Measurements from ENCODE around the gene CNGA2. TPM values are rescaled to one million over a fixed set of nuclear protein-coding genes. Genes with fewer than 3 reads are reported as not detected.

CNGA2 gene
- total RNA-seq, 1 donor from 2014 or later, result not detected

DNA sequence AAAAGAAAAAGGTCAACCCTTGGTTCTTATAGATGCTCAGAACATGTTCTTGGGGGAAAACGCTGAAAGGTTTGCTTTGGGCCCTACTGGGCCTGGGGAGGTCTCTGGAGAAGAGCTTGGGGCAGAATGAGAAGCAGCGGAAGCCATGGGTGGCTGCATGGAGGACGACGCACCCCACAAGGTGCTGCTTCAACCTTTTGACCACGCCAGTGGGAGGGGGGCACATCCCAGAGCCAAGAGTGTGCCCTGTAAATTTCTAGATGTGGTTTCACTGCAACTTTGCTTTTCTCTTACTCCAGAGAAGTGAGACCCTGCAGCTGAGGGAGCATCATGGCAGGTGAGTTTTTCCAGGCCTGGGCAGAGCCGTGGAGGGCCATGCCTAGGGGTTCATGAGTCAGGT is 36.1 kb upstream of the CNGA2 start:
- no peak overlapping the region for H3K4me3 Mint-ChIP-seq (ENCODE audit: unreplicated experiment)
- no peak overlapping the region for H3K27ac ChIP-seq (ENCODE audit: low read depth, low read length)
- H3K27ac Mint-ChIP-seq (ENCODE audit: unreplicated experiment), result no peak overlapping the region
- H3K36me3 ChIP-seq (ENCODE audit: insufficient read depth, low read length), result no peaks in the 10 kb centered on the region
- peaks cover 14% of the 10 kb centered on the region for H3K27me3 Mint-ChIP-seq (ENCODE audit: low read depth, unreplicated experiment)
- H3K9me3 Mint-ChIP-seq (ENCODE audit: unreplicated experiment), result peaks cover 2% of the 10 kb centered on the region
- H3K4me1 Mint-ChIP-seq (ENCODE audit: low read depth, unreplicated experiment), result peaks cover 15% of the 10 kb centered on the region
- no peak for DNase-seq (ENCODE audit: low read depth)
- TF ChIP-seq, protein P1, sequence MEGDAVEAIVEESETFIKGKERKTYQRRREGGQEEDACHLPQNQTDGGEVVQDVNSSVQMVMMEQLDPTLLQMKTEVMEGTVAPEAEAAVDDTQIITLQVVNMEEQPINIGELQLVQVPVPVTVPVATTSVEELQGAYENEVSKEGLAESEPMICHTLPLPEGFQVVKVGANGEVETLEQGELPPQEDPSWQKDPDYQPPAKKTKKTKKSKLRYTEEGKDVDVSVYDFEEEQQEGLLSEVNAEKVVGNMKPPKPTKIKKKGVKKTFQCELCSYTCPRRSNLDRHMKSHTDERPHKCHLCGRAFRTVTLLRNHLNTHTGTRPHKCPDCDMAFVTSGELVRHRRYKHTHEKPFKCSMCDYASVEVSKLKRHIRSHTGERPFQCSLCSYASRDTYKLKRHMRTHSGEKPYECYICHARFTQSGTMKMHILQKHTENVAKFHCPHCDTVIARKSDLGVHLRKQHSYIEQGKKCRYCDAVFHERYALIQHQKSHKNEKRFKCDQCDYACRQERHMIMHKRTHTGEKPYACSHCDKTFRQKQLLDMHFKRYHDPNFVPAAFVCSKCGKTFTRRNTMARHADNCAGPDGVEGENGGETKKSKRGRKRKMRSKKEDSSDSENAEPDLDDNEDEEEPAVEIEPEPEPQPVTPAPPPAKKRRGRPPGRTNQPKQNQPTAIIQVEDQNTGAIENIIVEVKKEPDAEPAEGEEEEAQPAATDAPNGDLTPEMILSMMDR (IDR thresholded peaks at IDR 0.05; ENCODE audit: insufficient read depth, low read depth, low read length), result no peak
- no peak for TF ChIP-seq EZH2 (IDR thresholded peaks at IDR 0.05; ENCODE audit: insufficient read depth, low read length)
- H2AFZ ChIP-seq (ENCODE audit: low read depth, low read length), result no peak overlapping the region
- no peak overlapping the region for H3K4me2 ChIP-seq (ENCODE audit: low read length)
- H3K36me3 Mint-ChIP-seq (ENCODE audit: low read depth, unreplicated experiment), result no peaks in the 10 kb centered on the region
- FAIRE-seq, result no peak
- no peak overlapping the region for H3K4me3 ChIP-seq (ENCODE audit: insufficient read depth, low read depth, low read length)
- H3K9ac ChIP-seq (ENCODE audit: low read length), result no peak overlapping the region
- no peaks in the 10 kb centered on the region for H3K4me1 ChIP-seq (ENCODE audit: insufficient read depth, low read length)
- H3K9me3 ChIP-seq (ENCODE audit: insufficient read depth, low read depth, low read length), result no peaks in the 10 kb centered on the region
- H3K79me2 ChIP-seq (ENCODE audit: insufficient read depth, low read length), result no peaks in the 10 kb centered on the region
- H4K20me1 ChIP-seq (ENCODE audit: insufficient read depth, low read length), result no peaks in the 10 kb centered on the region
- no peaks in the 10 kb centered on the region for H3K27me3 ChIP-seq (ENCODE audit: insufficient read depth, low read length)

DNA sequence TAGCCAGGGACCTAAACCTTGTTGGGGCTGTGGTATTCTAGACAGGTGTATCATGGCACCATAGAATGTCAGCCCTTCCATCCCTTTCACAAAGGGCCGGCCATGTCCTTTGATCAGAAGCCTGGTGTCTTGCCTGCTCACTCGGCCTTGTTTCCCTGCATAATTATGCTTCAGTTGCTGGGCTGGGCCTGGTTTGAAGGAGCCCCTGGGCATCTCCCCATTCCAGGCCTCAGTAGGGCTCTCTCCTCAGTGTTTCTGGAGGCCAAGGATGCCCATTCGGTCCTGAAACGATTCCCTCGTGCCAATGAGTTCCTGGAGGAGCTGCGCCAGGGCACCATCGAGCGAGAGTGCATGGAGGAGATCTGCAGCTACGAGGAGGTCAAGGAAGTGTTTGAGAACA is 34.8 kb upstream of the CNGA2 start:
- H3K27me3 ChIP-seq (ENCODE audit: insufficient read depth, low read length), result no peaks in the 10 kb centered on the region
- Mint-ChIP-seq H3K27ac (ENCODE audit: unreplicated experiment) (no peak overlapping the region), H3K4me1 (ENCODE audit: low read depth, unreplicated experiment) (peaks cover 21% of the 10 kb centered on the region), H3K4me3 (ENCODE audit: unreplicated experiment) (no peak overlapping the region), H3K9me3 (ENCODE audit: unreplicated experiment) (no peaks in the 10 kb centered on the region), H3K27me3 (ENCODE audit: low read depth, unreplicated experiment) (peaks cover 6% of the 10 kb centered on the region), H3K36me3 (ENCODE audit: low read depth, unreplicated experiment) (no peaks in the 10 kb centered on the region)
- no peaks in the 10 kb centered on the region for H3K9me3 ChIP-seq (ENCODE audit: insufficient read depth, low read depth, low read length)
- no peak overlapping the region for H2AFZ ChIP-seq (ENCODE audit: low read depth, low read length)
- H3K4me2 ChIP-seq (ENCODE audit: low read length), result no peak overlapping the region
- H3K79me2 ChIP-seq (ENCODE audit: insufficient read depth, low read length), result no peaks in the 10 kb centered on the region
- FAIRE-seq (no peak), DNase-seq (ENCODE audit: low read depth) (no peak)
- TF ChIP-seq, protein P1 (IDR thresholded peaks at IDR 0.05; ENCODE audit: insufficient read depth, low read depth, low read length), result no peak
- no peak for TF ChIP-seq EZH2 (IDR thresholded peaks at IDR 0.05; ENCODE audit: insufficient read depth, low read length)
- no peaks in the 10 kb centered on the region for H4K20me1 ChIP-seq (ENCODE audit: insufficient read depth, low read length)
- H3K4me1 ChIP-seq (ENCODE audit: insufficient read depth, low read length), result no peaks in the 10 kb centered on the region
- H3K4me3 ChIP-seq (ENCODE audit: insufficient read depth, low read depth, low read length), result no peak overlapping the region
- H3K36me3 ChIP-seq (ENCODE audit: insufficient read depth, low read length), result no peaks in the 10 kb centered on the region
- H3K27ac ChIP-seq (ENCODE audit: low read depth, low read length), result no peak overlapping the region
- H3K9ac ChIP-seq (ENCODE audit: low read length), result no peak overlapping the region

DNA sequence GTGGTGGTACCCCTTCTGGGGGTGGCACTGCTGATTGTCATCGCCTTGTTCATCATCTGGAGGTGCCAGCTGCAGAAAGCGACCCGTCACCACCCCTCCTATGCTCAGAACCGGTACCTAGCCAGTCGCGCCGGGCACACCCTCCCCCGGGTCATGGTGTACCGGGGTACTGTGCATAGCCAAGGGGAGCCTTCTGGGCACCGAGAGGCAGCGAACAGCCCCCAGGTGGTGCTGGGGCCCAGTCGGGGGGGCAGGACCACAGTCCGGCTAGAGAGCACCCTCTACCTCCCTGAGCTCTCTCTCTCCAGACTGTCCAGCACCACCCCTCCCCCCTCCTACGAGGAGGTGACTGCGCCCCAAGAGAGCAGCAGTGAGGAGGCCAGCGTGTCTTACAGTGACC is 34.0 kb upstream of the CNGA2 start:
- no peaks in the 10 kb centered on the region for H3K9me3 Mint-ChIP-seq (ENCODE audit: unreplicated experiment)
- no peak overlapping the region for H3K27ac Mint-ChIP-seq (ENCODE audit: unreplicated experiment)
- no peak overlapping the region for H3K9ac ChIP-seq (ENCODE audit: low read length)

More for the DNA sequence above, 34.0 kb upstream of the CNGA2 start:
- no peak overlapping the region for H3K4me3 Mint-ChIP-seq (ENCODE audit: unreplicated experiment)
- H3K9me3 ChIP-seq (ENCODE audit: insufficient read depth, low read depth, low read length), result no peaks in the 10 kb centered on the region
- H3K27ac ChIP-seq (ENCODE audit: low read depth, low read length), result no peak overlapping the region
- H3K79me2 ChIP-seq (ENCODE audit: insufficient read depth, low read length), result no peaks in the 10 kb centered on the region
- H3K27me3 ChIP-seq (ENCODE audit: insufficient read depth, low read length), result no peaks in the 10 kb centered on the region
- H3K4me3 ChIP-seq (ENCODE audit: insufficient read depth, low read depth, low read length), result no peak overlapping the region
- no peaks in the 10 kb centered on the region for H3K36me3 Mint-ChIP-seq (ENCODE audit: low read depth, unreplicated experiment)
- FAIRE-seq (no peak), DNase-seq (ENCODE audit: low read depth) (no peak)
- TF ChIP-seq, protein P1 (IDR thresholded peaks at IDR 0.05; ENCODE audit: insufficient read depth, low read depth, low read length), result no peak
- TF ChIP-seq EZH2 (IDR thresholded peaks at IDR 0.05; ENCODE audit: insufficient read depth, low read length), result no peak
- no peaks in the 10 kb centered on the region for H3K4me1 ChIP-seq (ENCODE audit: insufficient read depth, low read length)
- H4K20me1 ChIP-seq (ENCODE audit: insufficient read depth, low read length), result no peaks in the 10 kb centered on the region
- peaks cover 4% of the 10 kb centered on the region for H3K27me3 Mint-ChIP-seq (ENCODE audit: low read depth, unreplicated experiment)
- H3K4me2 ChIP-seq (ENCODE audit: low read length), result no peak overlapping the region
- no peak overlapping the region for H2AFZ ChIP-seq (ENCODE audit: low read depth, low read length)
- H3K36me3 ChIP-seq (ENCODE audit: insufficient read depth, low read length), result no peaks in the 10 kb centered on the region
- peaks cover 21% of the 10 kb centered on the region for H3K4me1 Mint-ChIP-seq (ENCODE audit: low read depth, unreplicated experiment)

Data from astrocyte (in vitro differentiated cells and primary cell).